HepG2 (cell line): Measurements from ENCODE around the gene C1orf115. TPM values are rescaled to one million over a fixed set of nuclear protein-coding genes. Genes with fewer than 3 reads are reported as not detected.

Source experiments
- FOXP4 ChIP-seq: sonication (generic); formaldehyde crosslinking; IDR thresholded peaks from 2 replicates; pipeline ENCODE4 v1.4.0; 2020; ENCODE audit warnings: missing genetic modification reagents
- GATA4 ChIP-seq: sonication (generic); IDR thresholded peaks from 2 replicates; pipeline ENCODE4 v1.6.1; 2016; ENCODE audit warnings: antibody characterized with exemption, low read depth, borderline replicate concordance
- GPN1 ChIP-seq: sonication (generic); formaldehyde crosslinking; IDR thresholded peaks from 2 replicates; pipeline ENCODE4 v1.5.1; 2020; ENCODE audit warnings: missing genetic modification reagents, borderline replicate concordance
- HNRNPUL1 ChIP-seq: fragments of 200-400 bp; formaldehyde crosslinking; IDR thresholded peaks from 2 replicates; pipeline ENCODE4 v1.6.1; 2017; ENCODE audit warnings: low read depth, mild to moderate bottlenecking, low read length, moderate library complexity
- HOMEZ ChIP-seq: IDR thresholded peaks from 2 replicates; pipeline ENCODE4 v1.6.1; 2016; ENCODE audit warnings: low read depth
- IRF9 ChIP-seq: sonication (generic); formaldehyde crosslinking; IDR thresholded peaks from 2 replicates; pipeline ENCODE4 v1.8.0; 2022; ENCODE audit warnings: missing genetic modification reagents, mild to moderate bottlenecking, borderline replicate concordance
- KLF16 ChIP-seq, 2 experiments: sonication (generic) in 1 of 2; formaldehyde crosslinking in 1 of 2; IDR thresholded peaks; 2 replicates each; pipeline versions ENCODE4 v1.6.1 to v1.8.0; 2016 to 2023; ENCODE audit warnings: missing genetic modification reagents in 2 of 2, missing compliant biosample characterization in 1 of 2
- LRRFIP1 ChIP-seq: sonication (generic); formaldehyde crosslinking; conservative IDR thresholded peaks from 2 replicates; pipeline ENCODE4 v1.4.0; 2020; ENCODE audit warnings: missing genetic modification reagents
- MAFK ChIP-seq, 2 experiments: IDR thresholded peaks in 1 of 2; conservative IDR thresholded peaks in 1 of 2; 2 replicates each; pipeline ENCODE4 v1.6.1; 2011; ENCODE audit warnings: improper control_type of control experiment in 2 of 2, low read length in 2 of 2
- PHF8 ChIP-seq: sonication (generic); formaldehyde crosslinking; IDR thresholded peaks from 2 replicates; pipeline ENCODE4 v1.5.0; 2020; ENCODE audit warnings: missing genetic modification reagents
- RORA ChIP-seq: sonication (generic); formaldehyde crosslinking; IDR thresholded peaks from 2 replicates; pipeline ENCODE4 v1.5.0; 2020; ENCODE audit warnings: mild to moderate bottlenecking, missing genetic modification reagents, moderate library complexity
- SOX5 ChIP-seq: IDR thresholded peaks from 2 replicates; pipeline ENCODE4 v1.6.1; 2016; ENCODE audit warnings: borderline replicate concordance
- THAP11 ChIP-seq: IDR thresholded peaks from 2 replicates; pipeline ENCODE4 v1.6.1; 2016; ENCODE audit warnings: missing biosample characterization, missing genetic modification reagents
- ZBTB14 ChIP-seq: sonication (generic); formaldehyde crosslinking; IDR thresholded peaks from 2 replicates; pipeline ENCODE4 v1.4.0; 2020; ENCODE audit warnings: missing genetic modification reagents
- ZFP1 ChIP-seq: IDR thresholded peaks from 2 replicates; pipeline ENCODE4 v1.6.1; 2016
- ZNF251 ChIP-seq: sonication (generic); formaldehyde crosslinking; IDR thresholded peaks from 2 replicates; pipeline ENCODE4 v1.9.0; 2021; ENCODE audit warnings: mild to moderate bottlenecking, missing genetic modification reagents
- ZNF34 ChIP-seq: sonication (generic); formaldehyde crosslinking; IDR thresholded peaks from 2 replicates; pipeline ENCODE4 v1.4.0; 2020; ENCODE audit warnings: mild to moderate bottlenecking, missing genetic modification reagents, borderline replicate concordance
- ZNF484 ChIP-seq: sonication (generic); formaldehyde crosslinking; IDR thresholded peaks from 2 replicates; pipeline ENCODE4 v1.5.1; 2020; ENCODE audit warnings: mild to moderate bottlenecking, low read depth, missing genetic modification reagents, borderline replicate concordance
- ZNF678 ChIP-seq: sonication (generic); formaldehyde crosslinking; IDR thresholded peaks from 2 replicates; pipeline ENCODE4 v1.4.0; 2020; ENCODE audit warnings: mild to moderate bottlenecking, missing genetic modification reagents
- polyA plus RNA-seq, 8 experiments: library from polyadenylated mRNA; depleted of rRNA in 3 of 8; stranded (reverse) in 7 of 8; unstranded in 1 of 8; fragments of >200 nt; fragmentation: Illumina TruSeq in 4 of 8; extraction: Trizol in 4 of 8; gene quantifications; 2 replicates each; pipeline versions ENCODE4 v1.2.1 to v1.2.3, GENCODE V29; 2011 to 2016; ENCODE audit warnings: low read depth in 4 of 8, missing spikeins in 1 of 8, mixed read lengths in 1 of 8; ENCODE audit not compliant: insufficient read depth in 1 of 8
- total RNA-seq, 5 experiments: library from RNA; depleted of rRNA; stranded (reverse); fragments of >200 nt; fragmentation: Illumina TruSeq; extraction: Trizol; gene quantifications; 2 replicates each; pipeline ENCODE4 v1.2.3, GENCODE V29; 2016; ENCODE audit warnings: low read depth in 1 of 5

C1orf115 gene
- total and polyA plus RNA-seq, 2 of the 13 experiments (the other 11 are each of a cell fraction or from before 2014, with no cell fraction given) = 25.2 to 85.9 TPM

- TF ChIP-seq FOXP4 (CRISPR knock-in tag) (no peak; the same call in 1 of the 2 replicates), RORA (CRISPR knock-in tag) (no peak), IRF9 (CRISPR knock-in tag) (no peak), ZNF484 (CRISPR knock-in tag) (no peak), SOX5 (CRISPR knock-in tag) (peak; percentile 73; the same call in 1 of the 2 replicates), KLF16 (CRISPR knock-in tag; IDR thresholded peaks at IDR 0.05) (peak in 1 of 2 experiments; percentile 64; a peak in 1 of 4 replicates), HNRNPUL1 (no peak), ZNF251 (CRISPR knock-in tag) (no peak), HOMEZ (CRISPR knock-in tag) (no peak; the same call in 1 of the 2 replicates), LRRFIP1 (CRISPR knock-in tag) (no peak), ZFP1 (no peak), GPN1 (no peak), GATA4 (no peak), MAFK (conservative IDR thresholded peaks at IDR 0.05 in 1 of 2, IDR thresholded peaks at IDR 0.05 in 1 of 2; ENCODE audit: low read length in 2 of 2) (0 out of 4 replicates have a peak, but pooled peaks of 1 of the 2 experiments have one; percentile 22), ZNF34 (CRISPR knock-in tag) (no peak), PHF8 (no peak), ZNF678 (CRISPR knock-in tag) (no peak), THAP11 (CRISPR knock-in tag) (peak; percentile 43; the same call in 1 of the 2 replicates), ZBTB14 (no peak)
Measured at GRCh38 chr1:220734571-220735326, 44.6 kb downstream of the C1orf115 start (continued).
